B cell (primary cell): ENCODE measurements around the gene RHOT2. TPM values are rescaled to one million over a fixed set of nuclear protein-coding genes. Genes with fewer than 3 reads are reported as not detected.

Source experiments
- ATAC-seq: fragments of 200-7000 bp; cut with Tn5 transposase; one replicate; pipeline ENCODE4 v1.10.0; 2021; ENCODE audit warnings: low read depth, mild to moderate bottlenecking, moderate number of reproducible peaks, moderate library complexity
- CTCF ChIA-PET: fragments of 350-600 bp; sonication (Branson Sonifier 250); formaldehyde crosslinking; loops from one replicate; lab custom pipeline; 2021; ENCODE audit warnings: antibody characterized with exemption, inconsistent platforms; lab: Charles Lee
- POLR2A ChIA-PET: fragments of 350-600 bp; sonication (Branson Sonifier 250); formaldehyde crosslinking; loops from one replicate; lab custom pipeline; 2021; ENCODE audit warnings: antibody characterized with exemption; lab: Charles Lee
- DNase-seq: peaks from one replicate; pipeline ENCODE4 v3.0.0; 2013
- H2AFZ ChIP-seq: 2 replicates; pipeline ENCODE4 v1.6.1; 2012; ENCODE audit warnings: mild to moderate bottlenecking, low read depth, low read length; ENCODE audit not compliant: insufficient read depth, poor library complexity, severe bottlenecking
- H3K27ac ChIP-seq, 2 donors: 1 replicate in 1 of 2; 2 replicates in 1 of 2; pipeline ENCODE4 v1.5.1; 2012 to 2013; ENCODE audit warnings: low read length in 2 of 2, mild to moderate bottlenecking in 2 of 2, moderate library complexity in 1 of 2
- H3K27me3 ChIP-seq, 4 experiments: fragments of 200-600 bp in 1 of 4; sonication (generic) in 1 of 4; replicated peaks in 1 of 4; 1 replicate in 2 of 4; 2 replicates in 2 of 4; pipeline versions ENCODE4 v1.6.1 to v1.7.0; 2013 to 2016; ENCODE audit warnings: low read length in 3 of 4, mild to moderate bottlenecking in 2 of 4, mixed read lengths in 1 of 4, moderate library complexity in 1 of 4; ENCODE audit not compliant: insufficient read depth in 4 of 4, control insufficient read depth in 3 of 4; ENCODE audit errors: control extremely low read depth in 1 of 4
- H3K36me3 ChIP-seq, 2 experiments: replicated peaks in 1 of 2; 1 replicate in 1 of 2; 2 replicates in 1 of 2; pipeline versions ENCODE4 v1.6.1 to v1.7.1; 2013; ENCODE audit warnings: low read length in 1 of 2; ENCODE audit not compliant: insufficient read depth in 2 of 2, control insufficient read depth in 1 of 2; ENCODE audit errors: control extremely low read depth in 1 of 2, extremely low read depth in 1 of 2
- H3K4me1 ChIP-seq, 2 donors: fragments of 200-600 bp in 1 of 2; sonication (generic) in 1 of 2; 1 replicate in 1 of 2; 2 replicates in 1 of 2; pipeline versions ENCODE4 v1.5.1 to v1.6.1; 2013 to 2017; ENCODE audit warnings: low read length in 2 of 2; ENCODE audit not compliant: control insufficient read depth in 2 of 2, insufficient read depth in 2 of 2
- H3K4me2 ChIP-seq: replicated peaks from 2 replicates; pipeline ENCODE3; 2012; ENCODE audit warnings: mild to moderate bottlenecking, low read depth, low read length; ENCODE audit not compliant: poor library complexity, severe bottlenecking
- H3K4me3 ChIP-seq, 5 experiments: fragments of 200-600 bp in 1 of 5; sonication (generic) in 1 of 5; 1 replicate in 3 of 5; 2 replicates in 2 of 5; pipeline versions ENCODE4 v1.5.1 to v1.7.0; 2011 to 2016; ENCODE audit warnings: low read length in 4 of 5, mild to moderate bottlenecking in 4 of 5, low read depth in 2 of 5, control low read depth in 1 of 5, moderate library complexity in 1 of 5; ENCODE audit not compliant: insufficient read depth in 1 of 5; ENCODE audit errors: control extremely low read depth in 1 of 5, extremely low read depth in 1 of 5
- H3K79me2 ChIP-seq: fragments of 200-600 bp; sonication (generic); one replicate; pipeline ENCODE4 v1.6.0; 2016; ENCODE audit warnings: low read length; ENCODE audit not compliant: control insufficient read depth, insufficient read depth
- H3K9ac ChIP-seq: fragments of 200-600 bp; sonication (generic); 2 replicates; pipeline ENCODE4 v1.6.1; 2017; ENCODE audit warnings: mild to moderate bottlenecking, low read length, moderate library complexity
- H3K9me3 ChIP-seq, 3 donors: one replicate each; pipeline versions ENCODE4 v1.6.1 to v1.7.1; 2013; ENCODE audit warnings: low read length in 2 of 3; ENCODE audit not compliant: control insufficient read depth in 2 of 3, insufficient read depth in 1 of 3; ENCODE audit errors: control extremely low read depth in 1 of 3
- H4K20me1 ChIP-seq: 2 replicates; pipeline ENCODE4 v1.6.0; 2012; ENCODE audit warnings: mild to moderate bottlenecking, low read length; ENCODE audit not compliant: insufficient read depth, control insufficient read depth, poor library complexity, severe bottlenecking
- H3K27ac Mint-ChIP-seq: one replicate; pipeline ENCODE4 v1.8.0; 2021; ENCODE audit warnings: mixed read lengths
- H3K27me3 Mint-ChIP-seq: one replicate; pipeline ENCODE4 v1.8.0; 2021; ENCODE audit warnings: mixed read lengths
- H3K4me1 Mint-ChIP-seq: one replicate; pipeline ENCODE4 v1.8.0; 2021; ENCODE audit warnings: mixed read lengths
- H3K4me3 Mint-ChIP-seq: one replicate; pipeline ENCODE4 v1.8.0; 2021; ENCODE audit warnings: mixed read lengths
- H3K9me3 Mint-ChIP-seq: one replicate; pipeline ENCODE4 v1.8.0; 2022; ENCODE audit warnings: mixed read lengths; ENCODE audit not compliant: insufficient read depth
- CTCF ChIP-seq: fragments of 200-600 bp; IDR thresholded peaks from one replicate; pipeline ENCODE4 v1.8.0; 2022; ENCODE audit warnings: antibody characterized with exemption, mild to moderate bottlenecking
- EZH2 ChIP-seq: IDR thresholded peaks from 2 replicates; pipeline ENCODE4 v1.6.1; 2012; ENCODE audit warnings: borderline replicate concordance, low read depth, mild to moderate bottlenecking, moderate library complexity, low read length; ENCODE audit not compliant: insufficient read depth, poor library complexity, severe bottlenecking
- WGBS: methylation state at CpG from one replicate; pipeline ENCODE4 v1.1.5; 2013; ENCODE audit warnings: missing lambda C conversion rate; ENCODE audit not compliant: insufficient coverage; 5-methylcytosine and 5-hydroxymethylcytosine counted together
- intact Hi-C: fragments of 100-400 bp; cut with micrococcal nuclease; formaldehyde crosslinking; loops from one replicate; pipeline ENCODE4 v1.10.0; 2022
- polyA plus RNA-seq: library from polyadenylated mRNA; depleted of rRNA; stranded (reverse); fragments of >200 nt; gene quantifications from 2 replicates; pipeline ENCODE4 v1.2.3, GENCODE V29; 2012
- total RNA-seq, 2 donors: library from RNA; stranded (reverse); fragments of 120-200 nt in 1 of 2; gene quantifications; 1 replicate in 1 of 2; 2 replicates in 1 of 2; pipeline versions ENCODE4 v1.2.3 to v1.2.4, GENCODE V29; 2013 to 2022

RHOT2 gene
- total and polyA plus RNA-seq, 2 donors (not counting 1 experiment from before 2014, with no cell fraction given): 207 to 461 TPM

- intact Hi-C loops: loop anchor here (1.0 to 2.0 kb wide), 4 partner anchors 10 to 80 kb away; partner anchors contain the start of genes JMJD8 and WDR90
- Histone ChIP-seq H3K4me3 (no peak overlapping the region), H3K79me2 (no peaks in the 10 kb centered on the region), H3K4me1 (peaks cover 10 to 17% of the 10 kb centered on the region in 2 donors), H2AFZ (no peak overlapping the region), H3K27me3 (no peaks in the 10 kb centered on the region), H3K9me3 (no peaks in the 10 kb centered on the region), H3K27ac (no peak overlapping the region), H3K4me2 (no peak overlapping the region), H3K36me3 (no peaks in the 10 kb centered on the region), H3K9ac (no peak overlapping the region), H4K20me1 (no peaks in the 10 kb centered on the region)
- DNase-seq (no peak), ATAC-seq (no peak)
- POLR2A ChIA-PET: interaction anchor here (1.7 kb wide), 1 partner anchor 10 kb away, joined by 6 read pairs; the partner anchor contains the start of gene WDR90
- Mint-ChIP-seq H3K4me1 (peaks cover 10% of the 10 kb centered on the region), H3K4me3 (no peak overlapping the region), H3K27me3 (no peaks in the 10 kb centered on the region), H3K27ac (no peak overlapping the region), H3K9me3 (no peaks in the 10 kb centered on the region)
- CTCF ChIA-PET: interaction anchor here (0.7 to 1.4 kb wide), 2 partner anchors 23 to 80 kb away, joined by 4 to 6 read pairs; partner anchors contain the start of gene METTL26
- TF ChIP-seq EZH2 (no peak), CTCF (no peak)
- WGBS: 90% methylated on average over 19 of the region's 20 CpGs
Measured at GRCh38 chr16:659618-660017, 8.3 kb upstream of the RHOT2 start.

GRCh38 chr16:660132-660458 is 7.8 kb upstream of the RHOT2 start:
- Histone ChIP-seq H2AFZ (peak overlapping the region; percentile 78), H3K79me2 (no peaks in the 10 kb centered on the region), H3K9ac (no peak overlapping the region), H3K27me3 (no peaks in the 10 kb centered on the region), H3K27ac (peak overlapping the region in 1 of 2 donors; percentile 43), H3K4me2 (peak overlapping the region; percentile 72), H3K36me3 (no peaks in the 10 kb centered on the region), H3K4me1 (peaks cover 10 to 17% of the 10 kb centered on the region in 2 donors), H3K9me3 (no peaks in the 10 kb centered on the region), H4K20me1 (no peaks in the 10 kb centered on the region), H3K4me3 (no peak overlapping the region)
- ATAC-seq: no peak
- TF ChIP-seq EZH2 (no peak), CTCF (no peak)
- peak overlapping the region; percentile 50 for H3K4me3 Mint-ChIP-seq
- H3K27ac Mint-ChIP-seq: peak overlapping the region; percentile 56
- WGBS: 64% methylated on average over 6 of the region's 6 CpGs
- H3K9me3 Mint-ChIP-seq: no peaks in the 10 kb centered on the region
- H3K4me1 Mint-ChIP-seq: peaks cover 10% of the 10 kb centered on the region
- ChIA-PET POLR2A (interaction anchor here (1.0 to 1.7 kb wide), 2 partner anchors 11 to 276 kb away, joined by 5 to 6 read pairs; partner anchors contain the start of gene WDR90), CTCF (interaction anchor here (0.7 to 1.4 kb wide), 2 partner anchors 24 to 81 kb away, joined by 4 to 6 read pairs; partner anchors contain the start of gene METTL26)
- DNase-seq: no peak
- H3K27me3 Mint-ChIP-seq: no peaks in the 10 kb centered on the region
- intact Hi-C loops: loop anchor here (1.0 to 2.0 kb wide), 4 partner anchors 11 to 81 kb away; partner anchors contain the start of genes JMJD8 and WDR90
